ENCODE data around the gene ABCC1.

DNA sequence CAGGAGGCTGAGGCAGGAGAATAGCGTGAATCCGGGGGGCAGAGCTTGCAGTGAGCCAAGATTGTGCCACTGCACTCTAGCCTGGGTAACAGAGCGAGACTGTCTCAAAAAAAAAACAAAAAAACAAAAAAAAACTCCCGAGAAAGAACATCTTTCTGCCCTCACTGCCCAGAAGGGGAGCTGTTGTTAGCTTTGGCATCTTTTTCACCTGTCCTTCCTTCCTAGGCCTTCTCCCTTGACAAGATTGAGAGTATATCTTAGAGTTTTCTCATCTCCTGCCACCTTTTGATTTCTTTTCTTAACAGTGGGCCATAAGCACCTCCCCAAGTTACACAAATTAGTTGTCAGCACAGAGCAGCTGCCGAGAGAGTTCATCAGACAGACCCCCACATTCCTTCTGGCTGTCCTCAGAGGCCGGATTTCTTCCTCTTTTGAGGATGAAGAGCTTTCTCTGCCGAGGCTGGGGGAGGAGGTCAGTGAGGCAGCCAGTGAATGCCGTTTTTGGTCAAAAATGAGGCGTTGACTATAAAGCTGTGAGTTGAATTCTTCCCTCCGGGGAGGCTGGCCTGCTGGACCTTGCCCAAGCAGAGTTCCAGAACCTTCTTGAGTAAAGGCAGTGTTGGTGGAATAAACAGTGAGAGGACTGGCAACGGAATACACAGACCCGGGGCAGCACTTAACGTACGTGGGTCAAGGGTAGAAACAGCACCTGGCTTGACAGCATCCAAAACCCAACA lies 146.9 kb downstream of the ABCC1 start:
- TF ChIP-seq CTCF (IDR thresholded peaks at IDR 0.05) (peak; percentile 56), ZFX (IDR thresholded peaks at IDR 0.05; ENCODE audit: borderline replicate concordance) (no peak)

Data from 22Rv1 (cell line).